Measurements from ENCODE around the gene ECEL1. TPM values are rescaled to one million over a fixed set of nuclear protein-coding genes. Genes with fewer than 3 reads are reported as not detected.

The ECEL1 gene
- total RNA-seq, 1 experiment from 2014 or later: 11.9 TPM

- in situ Hi-C loops (cut with HindIII; ENCODE audit: low sequenced_read_pairs): no loop called here
- DNase-seq (ENCODE audit: low spot score): peak; percentile 60
Measured at GRCh38 chr2:232502911-232503808, 15.5 kb upstream of the ECEL1 start.

- DNase-seq (ENCODE audit: low spot score): no peak
- in situ Hi-C loops (cut with HindIII; ENCODE audit: low sequenced_read_pairs): no loop called here
Measured at GRCh38 chr2:232502511-232502910, 14.9 kb upstream of the ECEL1 start.

- in situ Hi-C loops (cut with HindIII; ENCODE audit: low sequenced_read_pairs): no loop called here
- no peak for DNase-seq (ENCODE audit: low spot score)
Measured at GRCh38 chr2:232501794-232502390, 14.3 kb upstream of the ECEL1 start.

GRCh38 chr2:232501331-232501771 is 13.7 kb upstream of the ECEL1 start:
- DNase-seq (ENCODE audit: low spot score): no peak
- in situ Hi-C loops (cut with HindIII; ENCODE audit: low sequenced_read_pairs): no loop called here

- no peak for DNase-seq (ENCODE audit: low spot score)
- in situ Hi-C loops (cut with HindIII; ENCODE audit: low sequenced_read_pairs): no loop called here
Measured at GRCh38 chr2:232498452-232498851, 10.8 kb upstream of the ECEL1 start.

- no peak for DNase-seq (ENCODE audit: low spot score)
- in situ Hi-C loops (cut with HindIII; ENCODE audit: low sequenced_read_pairs): no loop called here
Measured at GRCh38 chr2:232497348-232497747, 9.7 kb upstream of the ECEL1 start.

- DNase-seq (ENCODE audit: low spot score): no peak
- in situ Hi-C loops (cut with HindIII; ENCODE audit: low sequenced_read_pairs): no loop called here
Measured at GRCh38 chr2:232496501-232497270, 9.1 kb upstream of the ECEL1 start.

- in situ Hi-C loops (cut with HindIII; ENCODE audit: low sequenced_read_pairs): no loop called here
- no peak for DNase-seq (ENCODE audit: low spot score)
Measured at GRCh38 chr2:232495292-232495691, 7.7 kb upstream of the ECEL1 start.

GRCh38 chr2:232494542-232494941 is 6.9 kb upstream of the ECEL1 start:
- in situ Hi-C loops (cut with HindIII; ENCODE audit: low sequenced_read_pairs): no loop called here
- no peak for DNase-seq (ENCODE audit: low spot score)

- DNase-seq (ENCODE audit: low spot score): no peak
- in situ Hi-C loops (cut with HindIII; ENCODE audit: low sequenced_read_pairs): no loop called here
Measured at GRCh38 chr2:232493701-232494474, 6.3 kb upstream of the ECEL1 start.

GRCh38 chr2:232492963-232493700 is 5.5 kb upstream of the ECEL1 start:
- no peak for DNase-seq (ENCODE audit: low spot score)
- in situ Hi-C loops (cut with HindIII; ENCODE audit: low sequenced_read_pairs): no loop called here

- no peak for DNase-seq (ENCODE audit: low spot score)
- in situ Hi-C loops (cut with HindIII; ENCODE audit: low sequenced_read_pairs): no loop called here
Measured at GRCh38 chr2:232492236-232492848, 4.7 kb upstream of the ECEL1 start.

- no peak for DNase-seq (ENCODE audit: low spot score)
- in situ Hi-C loops (cut with HindIII; ENCODE audit: low sequenced_read_pairs): no loop called here
Measured at GRCh38 chr2:232491139-232491780, 3.6 kb upstream of the ECEL1 start.

- in situ Hi-C loops (cut with HindIII; ENCODE audit: low sequenced_read_pairs): no loop called here
- DNase-seq (ENCODE audit: low spot score): no peak
Measured at GRCh38 chr2:232490221-232491138, 2.8 kb upstream of the ECEL1 start.

- in situ Hi-C loops (cut with HindIII; ENCODE audit: low sequenced_read_pairs): no loop called here
- no peak for DNase-seq (ENCODE audit: low spot score)
Measured at GRCh38 chr2:232489516-232490220, 2.0 kb upstream of the ECEL1 start.

- in situ Hi-C loops (cut with HindIII; ENCODE audit: low sequenced_read_pairs): no loop called here
- DNase-seq (ENCODE audit: low spot score): no peak
Measured at GRCh38 chr2:232488721-232489300, 1.2 kb upstream of the ECEL1 start.
